ENCODE measurements around the gene TMEM239.
A peak's percentile ranks its signal among the peaks of the same experiment; 100 is the strongest.

TMEM239 gene

GRCh38 chr20:2795451-2795850 lies 20.7 kb upstream of the TMEM239 start:
- Histone ChIP-seq H3K27ac (no peak overlapping the region), H3K4me3 (no peak overlapping the region)
- TF ChIP-seq, protein P1, sequence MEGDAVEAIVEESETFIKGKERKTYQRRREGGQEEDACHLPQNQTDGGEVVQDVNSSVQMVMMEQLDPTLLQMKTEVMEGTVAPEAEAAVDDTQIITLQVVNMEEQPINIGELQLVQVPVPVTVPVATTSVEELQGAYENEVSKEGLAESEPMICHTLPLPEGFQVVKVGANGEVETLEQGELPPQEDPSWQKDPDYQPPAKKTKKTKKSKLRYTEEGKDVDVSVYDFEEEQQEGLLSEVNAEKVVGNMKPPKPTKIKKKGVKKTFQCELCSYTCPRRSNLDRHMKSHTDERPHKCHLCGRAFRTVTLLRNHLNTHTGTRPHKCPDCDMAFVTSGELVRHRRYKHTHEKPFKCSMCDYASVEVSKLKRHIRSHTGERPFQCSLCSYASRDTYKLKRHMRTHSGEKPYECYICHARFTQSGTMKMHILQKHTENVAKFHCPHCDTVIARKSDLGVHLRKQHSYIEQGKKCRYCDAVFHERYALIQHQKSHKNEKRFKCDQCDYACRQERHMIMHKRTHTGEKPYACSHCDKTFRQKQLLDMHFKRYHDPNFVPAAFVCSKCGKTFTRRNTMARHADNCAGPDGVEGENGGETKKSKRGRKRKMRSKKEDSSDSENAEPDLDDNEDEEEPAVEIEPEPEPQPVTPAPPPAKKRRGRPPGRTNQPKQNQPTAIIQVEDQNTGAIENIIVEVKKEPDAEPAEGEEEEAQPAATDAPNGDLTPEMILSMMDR (IDR thresholded peaks at IDR 0.05): no peak
- peak; percentile 67 for DNase-seq (ENCODE audit: low spot score)

- peak; percentile 57 for DNase-seq (ENCODE audit: low spot score)
- TF ChIP-seq, protein P1 (IDR thresholded peaks at IDR 0.05): no peak
- Histone ChIP-seq H3K27ac (no peak overlapping the region), H3K4me3 (no peak overlapping the region)
Measured at GRCh38 chr20:2796011-2796660, 20.0 kb upstream of the TMEM239 start.

DNA sequence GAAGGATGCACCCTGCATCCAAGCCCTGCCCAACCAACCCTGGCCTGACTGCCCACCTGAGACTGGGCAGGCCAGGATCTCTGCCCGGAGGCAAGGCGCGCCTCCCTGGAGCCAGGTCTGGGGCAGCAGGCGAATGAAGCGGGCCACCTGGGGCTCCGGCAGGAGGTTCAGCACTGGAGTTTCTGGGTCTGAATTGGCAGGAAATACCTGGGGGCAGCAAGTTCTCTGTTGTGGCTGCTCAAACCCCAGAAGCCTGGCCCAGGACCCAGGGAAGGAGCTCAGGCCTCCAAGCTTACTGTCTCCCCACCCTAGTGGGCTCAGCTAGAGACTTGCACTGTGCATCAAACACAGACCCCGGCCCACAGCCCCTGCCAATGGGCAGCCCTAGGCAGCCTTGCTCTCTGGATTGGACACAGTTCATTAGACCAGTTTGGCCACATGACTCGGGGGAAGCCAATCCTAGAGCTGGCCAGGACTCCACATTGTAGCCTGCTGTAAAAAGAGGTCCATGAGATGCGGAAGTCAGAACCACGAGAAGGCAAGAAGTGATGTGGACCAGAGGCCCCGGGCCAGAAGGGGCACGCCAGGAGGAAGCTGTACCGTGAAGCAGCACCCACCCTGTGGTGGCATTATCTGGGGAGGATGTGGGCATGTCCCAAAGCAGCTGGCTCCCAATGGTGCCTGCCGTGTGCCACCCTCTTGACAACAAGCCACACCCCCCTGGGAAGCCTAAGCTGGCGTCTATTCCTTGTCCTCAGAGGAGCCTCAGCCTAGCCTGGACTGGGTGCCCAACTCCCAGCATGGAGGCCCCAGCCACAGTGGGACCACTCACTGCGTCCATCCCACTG lies 18.8 kb upstream of the TMEM239 start:
- H3K27ac ChIP-seq: no peak overlapping the region
- DNase-seq (ENCODE audit: low spot score): peak; percentile 43
- TF ChIP-seq, protein P1 (IDR thresholded peaks at IDR 0.05): no peak
- no peak overlapping the region for H3K4me3 ChIP-seq

DNA sequence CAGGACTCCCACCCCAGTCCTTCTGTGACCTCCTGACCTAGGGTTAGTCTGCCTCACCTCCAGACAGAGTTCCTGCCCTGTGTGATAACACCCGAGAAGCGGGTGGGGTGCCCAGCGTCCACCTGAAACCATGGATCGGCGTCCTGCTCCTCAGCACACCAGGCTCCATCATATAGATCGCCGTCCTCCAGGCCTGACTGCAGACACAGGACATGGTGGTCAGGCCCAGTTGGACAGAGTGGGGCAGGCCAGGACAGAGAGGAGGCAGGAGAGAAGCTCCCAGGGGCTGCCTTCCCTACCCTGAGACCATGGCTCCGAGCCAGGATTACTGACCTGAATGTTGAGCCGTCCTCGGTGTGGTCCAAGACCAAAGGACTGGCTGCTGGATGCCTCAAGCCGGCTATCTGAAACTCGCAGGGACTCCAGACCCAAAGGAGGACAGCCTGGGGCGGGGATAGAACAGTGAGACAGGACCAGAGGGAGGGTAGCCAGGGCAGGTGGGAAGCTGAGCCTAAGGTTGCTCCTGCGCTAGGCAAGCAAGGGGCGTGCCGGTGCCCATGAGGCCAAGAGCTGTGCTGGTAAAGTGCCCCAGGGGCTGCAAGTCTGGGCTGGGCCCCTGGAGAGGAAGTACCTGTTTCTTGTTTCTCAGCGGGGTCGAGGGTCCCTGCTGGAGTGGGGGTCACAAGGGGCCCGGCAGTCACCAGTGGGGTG lies 17.9 kb upstream of the TMEM239 start:
- H3K4me3 ChIP-seq: no peak overlapping the region
- TF ChIP-seq, protein P1 (IDR thresholded peaks at IDR 0.05): no peak
- H3K27ac ChIP-seq: no peak overlapping the region
- peak; percentile 67 for DNase-seq (ENCODE audit: low spot score)

- Histone ChIP-seq H3K4me3 (no peak overlapping the region), H3K27ac (no peak overlapping the region)
- TF ChIP-seq, protein P1 (IDR thresholded peaks at IDR 0.05): no peak
- no peak for DNase-seq (ENCODE audit: low spot score)
Measured at GRCh38 chr20:2798814-2799213, 17.4 kb upstream of the TMEM239 start.

DNA sequence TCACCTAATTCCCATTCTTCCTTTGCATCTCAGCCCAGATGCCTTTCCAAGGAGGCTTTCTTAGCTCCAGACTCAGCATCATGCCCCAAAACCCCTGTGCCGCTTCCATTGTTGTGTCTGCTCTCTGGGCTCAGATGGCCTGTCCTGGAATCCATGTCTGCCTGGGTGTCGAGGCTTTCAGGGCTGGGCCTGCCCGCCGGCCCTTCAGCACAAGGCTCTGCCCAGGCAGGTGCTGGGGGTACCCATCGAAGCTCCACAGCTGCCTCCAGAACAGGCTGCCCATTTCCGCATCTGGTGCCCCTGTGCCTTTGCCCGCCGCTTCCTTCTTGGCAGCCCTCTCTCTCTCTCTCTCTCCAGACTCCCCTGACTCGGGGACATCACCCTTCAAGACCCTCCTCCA lies 16.9 kb upstream of the TMEM239 start:
- TF ChIP-seq, protein P1 (IDR thresholded peaks at IDR 0.05): no peak
- Histone ChIP-seq H3K27ac (no peak overlapping the region), H3K4me3 (peak overlapping the region; percentile 67)
- peak; percentile 38 for DNase-seq (ENCODE audit: low spot score)
